Effector memory CD4-positive, alpha-beta T cell (primary cell): ENCODE results near the gene SULT2B1.

Experiments used
- DNase-seq, 3 donors: peaks; one replicate each; pipeline ENCODE4 v3.0.0-alpha.2; 2020
- H3K27ac ChIP-seq: 2 replicates; pipeline ENCODE4 v1.7.0; 2013; ENCODE audit warnings: mild to moderate bottlenecking, low read length, moderate library complexity; ENCODE audit not compliant: insufficient read depth, poor library complexity, severe bottlenecking
- H3K27me3 ChIP-seq: replicated peaks from 2 replicates; pipeline ENCODE4 v1.7.0; 2013; ENCODE audit warnings: mild to moderate bottlenecking, low read length; ENCODE audit not compliant: insufficient read depth, control insufficient read depth, poor library complexity, severe bottlenecking
- H3K36me3 ChIP-seq: 2 replicates; pipeline ENCODE4 v1.7.0; 2013; ENCODE audit warnings: mild to moderate bottlenecking, low read length, moderate library complexity; ENCODE audit not compliant: control insufficient read depth, insufficient read depth
- H3K4me1 ChIP-seq: 2 replicates; pipeline ENCODE4 v1.7.0; 2013; ENCODE audit warnings: low read length, mild to moderate bottlenecking; ENCODE audit not compliant: control insufficient read depth, insufficient read depth, poor library complexity, severe bottlenecking
- H3K4me3 ChIP-seq: 2 replicates; pipeline ENCODE4 v1.7.0; 2013; ENCODE audit warnings: low read length, low read depth, mild to moderate bottlenecking; ENCODE audit not compliant: insufficient read depth, poor library complexity, severe bottlenecking
- H3K9me3 ChIP-seq: 2 replicates; pipeline ENCODE4 v1.7.0; 2013; ENCODE audit warnings: mild to moderate bottlenecking, low read length, moderate library complexity; ENCODE audit not compliant: control insufficient read depth

Gene SULT2B1

DNA sequence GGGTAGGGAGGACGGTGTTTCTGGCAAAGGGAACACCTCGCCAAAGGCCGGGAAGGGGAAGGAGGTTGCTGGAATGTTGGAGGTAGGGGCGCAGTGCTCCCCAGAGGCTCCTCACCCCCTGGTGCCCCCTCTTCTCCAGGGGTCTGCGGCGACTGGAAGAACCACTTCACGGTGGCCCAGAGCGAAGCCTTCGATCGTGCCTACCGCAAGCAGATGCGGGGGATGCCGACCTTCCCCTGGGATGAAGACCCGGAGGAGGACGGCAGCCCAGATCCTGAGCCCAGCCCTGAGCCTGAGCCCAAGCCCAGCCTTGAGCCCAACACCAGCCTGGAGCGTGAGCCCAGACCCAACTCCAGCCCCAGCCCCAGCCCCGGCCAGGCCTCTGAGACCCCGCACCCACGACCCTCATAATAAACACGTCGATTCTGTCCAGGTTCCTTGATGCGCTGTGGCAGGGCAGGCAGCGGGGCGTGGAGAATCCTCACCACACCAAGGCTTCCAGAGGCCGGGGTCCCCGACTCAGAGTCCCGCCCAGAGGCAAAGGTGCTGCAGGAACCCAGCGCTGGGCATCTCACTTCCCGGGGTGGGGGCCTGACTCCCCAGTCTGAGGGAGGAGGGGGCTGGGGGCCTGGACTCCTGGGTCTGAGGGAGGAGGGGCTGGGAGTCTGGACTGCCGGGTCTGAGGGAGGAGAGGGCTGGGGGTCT is 47.2 kb downstream of the SULT2B1 start:
- no peak for DNase-seq
- peaks cover 13% of the 10 kb centered on the region for H3K4me1 ChIP-seq
- no peaks in the 10 kb centered on the region for H3K27me3 ChIP-seq
- H3K9me3 ChIP-seq: no peaks in the 10 kb centered on the region
- H3K4me3 ChIP-seq: no peak overlapping the region
- no peak overlapping the region for H3K27ac ChIP-seq
- H3K36me3 ChIP-seq: no peaks in the 10 kb centered on the region

DNA sequence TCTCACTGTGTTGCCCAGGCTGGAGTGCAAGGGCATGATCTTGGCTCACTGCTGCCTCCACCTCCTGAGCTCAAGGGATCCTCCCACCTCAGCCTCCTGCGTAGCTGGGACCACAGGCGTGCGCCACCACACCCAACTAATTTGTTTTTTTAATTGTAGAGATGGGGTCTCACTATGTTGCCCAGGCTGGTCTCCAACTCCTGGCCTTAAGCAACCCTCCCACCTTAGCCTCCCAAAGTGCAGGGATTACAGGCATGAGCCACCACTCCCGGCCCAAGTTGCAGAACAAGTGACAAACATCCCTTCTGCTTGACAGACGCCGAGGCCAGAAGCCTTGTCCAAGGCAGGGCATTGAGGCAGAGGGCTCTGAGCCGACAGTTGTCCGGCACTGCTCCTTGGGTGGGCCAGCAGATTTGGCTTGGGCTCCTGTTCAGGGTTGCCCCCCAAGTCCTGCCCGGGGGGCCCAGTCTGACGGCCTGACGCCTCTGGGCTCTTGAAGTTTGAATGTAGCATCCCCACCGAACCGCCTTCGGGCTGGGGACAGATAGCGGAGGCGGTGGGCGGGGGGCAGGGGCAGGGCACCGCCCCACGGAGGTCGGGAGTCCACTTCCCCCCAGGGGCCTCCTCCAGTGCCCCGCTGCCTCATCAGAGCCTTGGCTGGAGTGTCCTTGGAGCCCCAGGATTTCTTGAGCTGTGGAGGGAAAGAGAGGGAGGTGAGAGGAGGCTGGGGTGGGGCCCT is 48.9 kb downstream of the SULT2B1 start:
- DNase-seq: no peak
- Histone ChIP-seq H3K36me3 (no peaks in the 10 kb centered on the region), H3K4me3 (no peak overlapping the region), H3K4me1 (peaks cover 11% of the 10 kb centered on the region), H3K27ac (no peak overlapping the region), H3K27me3 (no peaks in the 10 kb centered on the region), H3K9me3 (no peaks in the 10 kb centered on the region)

DNA sequence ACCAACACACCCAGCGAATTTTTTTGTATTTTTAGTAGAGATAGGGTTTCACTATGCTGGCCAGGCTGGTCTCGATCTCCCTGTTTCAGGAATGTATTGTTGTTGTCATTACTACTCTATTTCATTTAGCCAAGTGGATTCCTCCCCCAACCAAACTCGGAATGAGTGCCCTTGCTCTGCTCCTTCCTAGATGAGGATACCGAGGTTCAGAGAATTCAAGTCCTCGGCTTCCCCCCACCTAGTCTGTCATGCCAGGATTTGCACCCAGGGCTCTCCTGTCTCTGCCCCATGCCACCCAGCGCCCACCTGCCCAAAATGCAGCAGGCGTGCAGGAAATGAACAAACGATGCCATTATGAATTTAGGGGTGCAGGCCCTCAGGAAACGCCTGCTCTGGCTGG is 51.0 kb downstream of the SULT2B1 start:
- no peak overlapping the region for H3K4me3 ChIP-seq
- H3K27ac ChIP-seq: no peak overlapping the region
- no peaks in the 10 kb centered on the region for H3K27me3 ChIP-seq
- H3K36me3 ChIP-seq: no peaks in the 10 kb centered on the region
- H3K4me1 ChIP-seq: no peaks in the 10 kb centered on the region
- H3K9me3 ChIP-seq: no peaks in the 10 kb centered on the region
- no peak for DNase-seq

DNA sequence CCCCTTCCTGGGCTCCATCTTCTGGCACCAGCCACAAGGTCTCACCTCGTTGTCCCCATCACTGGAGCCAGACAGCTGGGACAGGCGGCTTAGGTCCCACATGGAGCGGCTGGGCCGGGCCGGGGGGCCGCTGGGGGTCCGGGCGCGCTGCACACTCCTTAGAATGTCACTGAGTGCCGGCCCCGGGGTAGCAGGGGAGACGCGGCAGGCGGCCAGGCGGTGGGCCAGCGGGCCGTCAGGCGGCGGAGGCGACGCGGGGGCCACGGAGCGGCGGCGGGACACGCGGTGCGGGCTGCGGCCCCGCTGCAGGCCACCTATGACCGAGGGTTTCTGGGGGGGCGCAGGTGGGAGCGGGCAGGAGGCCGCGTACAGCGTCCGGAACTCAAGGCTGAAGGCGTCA is 51.5 kb downstream of the SULT2B1 start:
- DNase-seq: no peak
- H3K27ac ChIP-seq: no peak overlapping the region
- H3K9me3 ChIP-seq: no peaks in the 10 kb centered on the region
- H3K36me3 ChIP-seq: no peaks in the 10 kb centered on the region
- H3K27me3 ChIP-seq: no peaks in the 10 kb centered on the region
- H3K4me1 ChIP-seq: no peaks in the 10 kb centered on the region
- no peak overlapping the region for H3K4me3 ChIP-seq

DNA sequence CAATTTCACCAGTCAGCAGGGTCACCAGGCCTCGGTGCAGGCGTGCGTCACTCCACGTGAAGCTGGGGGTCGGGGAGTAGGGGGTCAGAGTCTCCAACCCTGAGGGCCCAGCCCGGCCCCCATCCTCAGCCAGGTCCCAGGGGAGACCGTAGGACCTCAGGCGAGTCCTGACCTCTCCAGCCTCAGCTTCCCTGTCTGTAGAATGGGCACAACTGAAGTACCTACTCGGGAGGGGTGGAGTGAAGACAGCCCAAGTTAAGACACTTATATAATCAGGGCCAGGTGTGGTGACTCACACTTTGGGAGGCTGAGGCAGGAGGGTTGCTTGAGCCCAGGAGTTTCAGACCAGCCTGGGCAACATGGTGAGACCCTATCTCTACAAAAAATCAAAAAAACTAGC is 51.9 kb downstream of the SULT2B1 start:
- peaks cover 3% of the 10 kb centered on the region for H3K4me1 ChIP-seq
- H3K9me3 ChIP-seq: no peaks in the 10 kb centered on the region
- DNase-seq: no peak
- no peaks in the 10 kb centered on the region for H3K36me3 ChIP-seq
- H3K27me3 ChIP-seq: no peaks in the 10 kb centered on the region
- H3K27ac ChIP-seq: no peak overlapping the region
- no peak overlapping the region for H3K4me3 ChIP-seq

DNA sequence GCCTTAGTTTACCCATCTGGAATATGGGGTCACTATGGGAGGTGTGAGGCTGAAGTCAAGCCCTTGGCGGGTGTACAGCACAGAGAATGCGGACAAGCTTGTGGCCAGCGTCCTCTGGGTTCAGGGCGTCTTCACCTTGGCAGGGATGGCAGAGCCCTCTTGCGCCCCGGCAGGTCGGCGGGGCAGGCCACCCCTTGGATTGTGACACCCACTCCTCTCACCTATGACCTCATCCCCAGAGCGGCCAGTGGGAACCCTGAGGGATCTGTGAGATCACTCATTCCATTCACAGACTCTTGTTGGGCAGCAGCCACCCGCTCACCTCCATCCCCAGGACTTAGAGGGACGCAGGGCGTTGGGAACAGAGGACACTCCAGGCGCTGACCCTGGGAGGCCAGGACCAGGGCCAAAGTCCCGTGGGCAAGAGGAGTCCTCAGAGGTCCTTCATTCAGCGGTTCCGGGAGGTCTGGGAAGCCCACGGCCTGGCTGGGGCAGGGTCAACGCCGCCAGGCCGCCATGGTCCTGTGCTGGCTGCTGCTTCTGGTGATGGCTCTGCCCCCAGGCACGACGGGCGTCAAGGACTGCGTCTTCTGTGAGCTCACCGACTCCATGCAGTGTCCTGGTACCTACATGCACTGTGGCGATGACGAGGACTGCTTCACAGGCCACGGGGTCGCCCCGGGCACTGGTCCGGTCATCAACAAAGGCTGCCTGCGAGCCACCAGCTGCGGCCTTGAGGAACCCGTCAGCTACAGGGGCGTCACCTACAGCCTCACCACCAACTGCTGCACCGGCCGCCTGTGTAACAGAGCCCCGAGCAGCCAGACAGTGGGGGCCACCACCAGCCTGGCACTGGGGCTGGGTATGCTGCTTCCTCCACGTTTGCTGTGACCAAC is 54.7 kb downstream of the SULT2B1 start, which contains the start of gene SPACA4:
Gene SPACA4, plus strand, starts transcription at position 280 of the 896 bp plus-strand sequence. Its CDS starts 237 bp downstream, at position 517.
- Histone ChIP-seq H3K4me1 (peaks cover 5% of the 10 kb centered on the region), H3K36me3 (no peaks in the 10 kb centered on the region), H3K27ac (no peak within 1 kb of the TSS), H3K9me3 (no peaks in the 10 kb centered on the region), H3K4me3 (no peak within 1 kb of the TSS), H3K27me3 (no peaks in the 10 kb centered on the region)
- no peak for DNase-seq

DNA sequence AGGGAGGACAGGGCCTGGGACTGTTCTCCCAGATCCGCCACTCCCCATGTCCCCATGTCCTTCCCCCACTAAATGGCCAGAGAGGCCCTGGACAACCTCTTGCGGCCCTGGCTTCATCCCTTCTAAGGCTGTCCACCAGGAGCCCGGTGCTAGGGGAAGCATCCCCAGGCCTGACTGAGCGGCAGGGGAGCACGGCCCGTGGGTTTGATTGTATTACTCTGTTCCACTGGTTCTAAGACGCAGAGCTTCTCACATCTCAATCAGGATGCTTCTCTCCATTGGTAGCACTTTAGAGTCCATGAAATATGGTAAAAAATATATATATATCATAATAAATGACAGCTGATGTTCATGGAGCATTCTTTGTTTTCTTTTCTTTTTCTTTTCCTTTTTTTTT is 55.4 kb downstream of the SULT2B1 start:
- Histone ChIP-seq H3K4me1 (peaks cover 5% of the 10 kb centered on the region), H3K27ac (no peak overlapping the region), H3K27me3 (no peaks in the 10 kb centered on the region), H3K4me3 (no peak overlapping the region), H3K9me3 (no peaks in the 10 kb centered on the region), H3K36me3 (no peaks in the 10 kb centered on the region)
- DNase-seq: no peak

DNA sequence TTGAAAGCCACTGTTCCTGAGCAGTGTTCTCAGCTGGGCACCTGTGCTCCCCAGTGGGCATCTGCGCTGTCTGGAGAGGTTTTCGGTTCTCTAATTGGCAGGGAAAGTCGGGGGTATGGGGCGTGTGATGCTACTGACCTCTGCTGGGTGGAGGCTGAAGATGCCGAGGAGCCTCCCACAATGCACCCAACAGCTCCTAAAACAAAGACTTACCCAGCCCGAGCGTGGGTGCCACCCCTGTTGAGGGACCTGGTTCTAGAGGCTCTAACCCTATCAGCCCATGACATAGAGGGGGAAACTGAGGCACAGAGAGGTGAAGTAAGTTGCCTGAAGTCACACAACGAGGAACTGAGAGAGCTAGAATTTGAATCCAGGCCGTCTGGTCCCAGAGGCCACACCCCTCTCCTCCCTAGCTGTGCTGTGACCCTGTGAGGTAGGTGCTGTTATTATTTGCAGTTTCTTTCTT is 56.9 kb downstream of the SULT2B1 start:
- no peak overlapping the region for H3K27ac ChIP-seq
- no peak overlapping the region for H3K4me3 ChIP-seq
- peak; percentile 26 to 38 (median 27) for DNase-seq

DNA sequence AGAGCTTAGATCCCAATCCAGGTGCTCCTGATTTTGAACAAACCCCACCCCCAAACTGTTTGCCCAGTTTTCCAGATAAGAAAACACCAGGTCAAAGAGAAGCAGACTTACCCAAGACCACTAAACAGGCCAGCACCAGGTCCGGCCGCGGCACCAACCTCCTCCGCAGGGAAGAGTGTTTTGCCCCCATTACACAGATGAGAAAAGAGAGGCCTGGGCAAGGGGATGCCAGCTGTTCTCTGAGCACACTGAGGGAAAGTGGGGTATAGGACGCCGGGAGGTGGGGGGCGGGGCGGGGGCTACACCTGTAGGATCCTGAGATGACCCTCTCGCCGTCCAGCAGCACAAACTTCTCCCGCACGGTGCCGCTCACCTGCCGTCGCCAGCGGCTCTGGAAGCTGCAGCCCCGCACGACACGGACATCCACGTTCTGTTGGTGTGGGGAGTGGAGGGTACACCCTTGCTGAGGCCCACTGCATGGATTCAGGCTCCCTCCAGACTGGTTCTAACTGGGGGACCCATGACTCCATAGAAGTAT is 57.7 kb downstream of the SULT2B1 start:
- Histone ChIP-seq H3K27ac (no peak overlapping the region), H3K4me3 (no peak overlapping the region), H3K36me3 (peaks cover under 1% of the 10 kb centered on the region), H3K9me3 (no peaks in the 10 kb centered on the region), H3K4me1 (peaks cover 5% of the 10 kb centered on the region), H3K27me3 (no peaks in the 10 kb centered on the region)
- DNase-seq: no peak

More for the DNA sequence above, 56.9 kb downstream of the SULT2B1 start:
- Histone ChIP-seq H3K27me3 (no peaks in the 10 kb centered on the region), H3K4me1 (peaks cover 5% of the 10 kb centered on the region), H3K36me3 (no peaks in the 10 kb centered on the region), H3K9me3 (no peaks in the 10 kb centered on the region)
